Fibroblast of skin of right quadriceps (primary cell): ENCODE data around the gene VWA5B1.

Experiments
- DNase-seq: peaks from one replicate; pipeline ENCODE4 v3.0.0-alpha.2; 2013

VWA5B1 gene

GRCh38 chr1:20349971-20350370 lies 59.3 kb downstream of the VWA5B1 start:
- DNase-seq = no peak

GRCh38 chr1:20350421-20350820 lies 59.7 kb downstream of the VWA5B1 start:
- DNase-seq = no peak

GRCh38 chr1:20351911-20352701 lies 61.4 kb downstream of the VWA5B1 start:
- DNase-seq = no peak

GRCh38 chr1:20353836-20354235 lies 63.2 kb downstream of the VWA5B1 start:
- DNase-seq = no peak

- DNase-seq = no peak
Measured at GRCh38 chr1:20354610-20355009, 63.9 kb downstream of the VWA5B1 start.

- no peak for DNase-seq
Measured at GRCh38 chr1:20355101-20355827, 64.6 kb downstream of the VWA5B1 start.

GRCh38 chr1:20355828-20356735 lies 65.4 kb downstream of the VWA5B1 start:
- no peak for DNase-seq

GRCh38 chr1:20356850-20357459 lies 66.3 kb downstream of the VWA5B1 start:
- DNase-seq = no peak

GRCh38 chr1:20357796-20358195 lies 67.1 kb downstream of the VWA5B1 start:
- DNase-seq = no peak

GRCh38 chr1:20358761-20359263 lies 68.1 kb downstream of the VWA5B1 start:
- no peak for DNase-seq

- no peak for DNase-seq
Measured at GRCh38 chr1:20359451-20360330, 69.0 kb downstream of the VWA5B1 start.

- DNase-seq = no peak
Measured at GRCh38 chr1:20361401-20361800, 70.7 kb downstream of the VWA5B1 start.

GRCh38 chr1:20361805-20362381 lies 71.2 kb downstream of the VWA5B1 start:
- peak; percentile 47 for DNase-seq

GRCh38 chr1:20362856-20363255 lies 72.2 kb downstream of the VWA5B1 start:
- no peak for DNase-seq

- no peak for DNase-seq
Measured at GRCh38 chr1:20365421-20366055, 74.9 kb downstream of the VWA5B1 start.

- DNase-seq = no peak
Measured at GRCh38 chr1:20366056-20366462, 75.4 kb downstream of the VWA5B1 start.

- DNase-seq = no peak
Measured at GRCh38 chr1:20366463-20367115, 75.9 kb downstream of the VWA5B1 start.

GRCh38 chr1:20367116-20367585 lies 76.5 kb downstream of the VWA5B1 start:
- DNase-seq = peak; percentile 39

GRCh38 chr1:20367626-20368025 lies 77.0 kb downstream of the VWA5B1 start:
- no peak for DNase-seq
